K562 (cell line): ENCODE data around the gene LHX3. TPM values are rescaled to one million over a fixed set of nuclear protein-coding genes. Genes with fewer than 3 reads are reported as not detected.

Experiments
- ADNP ChIP-seq: fragments of 200-800 bp; sonication (Bioruptor generic); IDR thresholded peaks from 2 replicates; pipeline ENCODE4 v1.6.1; 2016; ENCODE audit warnings: missing genetic modification characterization, missing compliant biosample characterization
- ELK3 ChIP-seq: fragments of 450-650 bp; formaldehyde crosslinking; IDR thresholded peaks from 2 replicates; pipeline ENCODE4 v1.4.0; 2020; ENCODE audit warnings: mild to moderate bottlenecking
- FIP1L1 ChIP-seq: fragments of 200-400 bp; formaldehyde crosslinking; IDR thresholded peaks from 2 replicates; pipeline ENCODE4 v1.6.1; 2018; ENCODE audit warnings: mild to moderate bottlenecking, low read depth, low read length; ENCODE audit not compliant: poor library complexity, severe bottlenecking
- HNRNPL ChIP-seq: fragments of 200-400 bp; formaldehyde crosslinking; IDR thresholded peaks from 2 replicates; pipeline ENCODE4 v1.6.1; 2017; ENCODE audit warnings: low read depth, mild to moderate bottlenecking, low read length
- MTF1 ChIP-seq: fragments of 250-450 bp; sonication (Bioruptor Pico); IDR thresholded peaks from 2 replicates; pipeline ENCODE4 v1.9.0; 2021; ENCODE audit warnings: moderate library complexity, mild to moderate bottlenecking, inconsistent platforms, borderline replicate concordance
- NR2C1 ChIP-seq, 2 experiments: fragments of 450-650 bp; IDR thresholded peaks; 2 replicates each; pipeline ENCODE4 v1.6.1; 2017; ENCODE audit warnings: mild to moderate bottlenecking in 2 of 2, antibody characterized with exemption in 1 of 2, inconsistent platforms in 1 of 2, missing compliant biosample characterization in 1 of 2, missing genetic modification characterization in 1 of 2
- PHTF2 ChIP-seq: fragments of 250-450 bp; sonication (Bioruptor Pico); IDR thresholded peaks from 2 replicates; pipeline ENCODE4 v1.5.0; 2021; ENCODE audit warnings: mild to moderate bottlenecking
- RBM25 ChIP-seq: fragments of 200-400 bp; formaldehyde crosslinking; IDR thresholded peaks from 2 replicates; pipeline ENCODE4 v1.6.1; 2018; ENCODE audit warnings: low read length, low read depth, moderate library complexity; ENCODE audit not compliant: severe bottlenecking
- RBM34 ChIP-seq: fragments of 200-400 bp; formaldehyde crosslinking; IDR thresholded peaks from 2 replicates; pipeline ENCODE4 v1.6.1; 2018; ENCODE audit warnings: low read length, borderline replicate concordance; ENCODE audit not compliant: insufficient read depth
- SAP30 ChIP-seq: fragments of 200-600 bp; sonication (generic); IDR thresholded peaks from 2 replicates; pipeline ENCODE4 v1.6.1; 2012; ENCODE audit warnings: borderline replicate concordance, low read depth, mild to moderate bottlenecking, moderate library complexity, low read length, control low read depth, inconsistent platforms; ENCODE audit not compliant: insufficient read depth, poor library complexity, severe bottlenecking
- SIX5 ChIP-seq, 2 experiments: IDR thresholded peaks; 2 replicates each; pipeline ENCODE4 v1.6.1; 2011; ENCODE audit warnings: low read length in 2 of 2, borderline replicate concordance in 1 of 2, low read depth in 1 of 2, mild to moderate bottlenecking in 1 of 2, moderate library complexity in 1 of 2; ENCODE audit not compliant: insufficient read depth in 1 of 2
- SMARCE1 ChIP-seq: fragments of 450-650 bp; IDR thresholded peaks from 2 replicates; pipeline ENCODE4 v1.7.1; 2016; ENCODE audit warnings: mild to moderate bottlenecking
- ZNF354B ChIP-seq: fragments of 250-450 bp; sonication (Bioruptor Pico); IDR thresholded peaks from 2 replicates; pipeline ENCODE4 v1.4.0; 2020
- ZNF507 ChIP-seq: conservative IDR thresholded peaks from 2 replicates; pipeline ENCODE4 v1.6.1; 2017; ENCODE audit warnings: missing genetic modification characterization, missing compliant biosample characterization
- ZNF77 ChIP-seq: fragments of 250-450 bp; sonication (Bioruptor Pico); IDR thresholded peaks from 2 replicates; pipeline ENCODE4 v1.5.0; 2020
- ZSCAN29 ChIP-seq: fragments of 450-650 bp; IDR thresholded peaks from 2 replicates; pipeline ENCODE4 v1.6.1; 2017
- polyA plus RNA-seq, 8 experiments: library from polyadenylated mRNA; depleted of rRNA in 4 of 8; stranded (reverse) in 5 of 8; unstranded in 3 of 8; fragments of >200 nt; fragmentation: Nextera tagmentation in 2 of 8; fragmentation: Illumina TruSeq in 1 of 8; extraction: Ambion mirVana in 2 of 8; extraction: Trizol in 1 of 8; gene quantifications; 2 replicates each; pipeline versions ENCODE4 v1.2.1 to v1.2.3, GENCODE V29; 2011 to 2014; ENCODE audit warnings: inconsistent platforms in 1 of 8, missing spikeins in 1 of 8
- total RNA-seq, 7 experiments: library from RNA; depleted of rRNA in 6 of 7; stranded (reverse); fragments of >200 nt in 6 of 7; fragmentation: Illumina TruSeq in 2 of 7; extraction: Trizol in 2 of 7; gene quantifications; 2 replicates each; pipeline versions ENCODE4 v1.2.1 to v1.2.3, GENCODE V29; 2011 to 2021; ENCODE audit warnings: low replicate concordance in 1 of 7
- TF ChIP-seq, protein P1 (sequence below): fragments of 450-650 bp; IDR thresholded peaks from 2 replicates; pipeline ENCODE4 v1.6.1; 2016; ENCODE audit warnings: low read depth
- TF ChIP-seq, protein P2 (sequence below): fragments of 250-450 bp; sonication (Bioruptor Pico); IDR thresholded peaks from 2 replicates; pipeline ENCODE4 v1.4.0; 2020

Gene LHX3
- total and polyA plus RNA-seq, 9 of the 15 experiments (the other 6 are each of a cell fraction or from before 2014, with no cell fraction given), result 0.09 TPM; not detected in 8

GRCh38 chr9:136163248-136163850, 41.6 kb downstream of the LHX3 start (continued):
- TF ChIP-seq RBM25 (peak; percentile 49), SIX5 (IDR thresholded peaks at IDR 0.05; ENCODE audit: borderline replicate concordance in 1 of 2, insufficient read depth in 1 of 2, low read depth in 1 of 2, low read length in 2 of 2) (no peak), MTF1 (CRISPR knock-in tag) (no peak), FIP1L1 (no peak), NR2C1 (IDR thresholded peaks at IDR 0.05) (no peak), NR2C1 (tag; IDR thresholded peaks at IDR 0.05) (no peak), ZNF354B (CRISPR knock-in tag) (peak; percentile 91), ELK3 (CRISPR knock-in tag) (no peak), ZNF507 (tag) (peak; percentile 100), HNRNPL (no peak), ZNF77 (no peak), RBM34 (no peak), PHTF2 (no peak), ZSCAN29 (no peak), SMARCE1 (no peak), SAP30 (no peak), ADNP (tag) (no peak)
- TF ChIP-seq, protein P1, sequence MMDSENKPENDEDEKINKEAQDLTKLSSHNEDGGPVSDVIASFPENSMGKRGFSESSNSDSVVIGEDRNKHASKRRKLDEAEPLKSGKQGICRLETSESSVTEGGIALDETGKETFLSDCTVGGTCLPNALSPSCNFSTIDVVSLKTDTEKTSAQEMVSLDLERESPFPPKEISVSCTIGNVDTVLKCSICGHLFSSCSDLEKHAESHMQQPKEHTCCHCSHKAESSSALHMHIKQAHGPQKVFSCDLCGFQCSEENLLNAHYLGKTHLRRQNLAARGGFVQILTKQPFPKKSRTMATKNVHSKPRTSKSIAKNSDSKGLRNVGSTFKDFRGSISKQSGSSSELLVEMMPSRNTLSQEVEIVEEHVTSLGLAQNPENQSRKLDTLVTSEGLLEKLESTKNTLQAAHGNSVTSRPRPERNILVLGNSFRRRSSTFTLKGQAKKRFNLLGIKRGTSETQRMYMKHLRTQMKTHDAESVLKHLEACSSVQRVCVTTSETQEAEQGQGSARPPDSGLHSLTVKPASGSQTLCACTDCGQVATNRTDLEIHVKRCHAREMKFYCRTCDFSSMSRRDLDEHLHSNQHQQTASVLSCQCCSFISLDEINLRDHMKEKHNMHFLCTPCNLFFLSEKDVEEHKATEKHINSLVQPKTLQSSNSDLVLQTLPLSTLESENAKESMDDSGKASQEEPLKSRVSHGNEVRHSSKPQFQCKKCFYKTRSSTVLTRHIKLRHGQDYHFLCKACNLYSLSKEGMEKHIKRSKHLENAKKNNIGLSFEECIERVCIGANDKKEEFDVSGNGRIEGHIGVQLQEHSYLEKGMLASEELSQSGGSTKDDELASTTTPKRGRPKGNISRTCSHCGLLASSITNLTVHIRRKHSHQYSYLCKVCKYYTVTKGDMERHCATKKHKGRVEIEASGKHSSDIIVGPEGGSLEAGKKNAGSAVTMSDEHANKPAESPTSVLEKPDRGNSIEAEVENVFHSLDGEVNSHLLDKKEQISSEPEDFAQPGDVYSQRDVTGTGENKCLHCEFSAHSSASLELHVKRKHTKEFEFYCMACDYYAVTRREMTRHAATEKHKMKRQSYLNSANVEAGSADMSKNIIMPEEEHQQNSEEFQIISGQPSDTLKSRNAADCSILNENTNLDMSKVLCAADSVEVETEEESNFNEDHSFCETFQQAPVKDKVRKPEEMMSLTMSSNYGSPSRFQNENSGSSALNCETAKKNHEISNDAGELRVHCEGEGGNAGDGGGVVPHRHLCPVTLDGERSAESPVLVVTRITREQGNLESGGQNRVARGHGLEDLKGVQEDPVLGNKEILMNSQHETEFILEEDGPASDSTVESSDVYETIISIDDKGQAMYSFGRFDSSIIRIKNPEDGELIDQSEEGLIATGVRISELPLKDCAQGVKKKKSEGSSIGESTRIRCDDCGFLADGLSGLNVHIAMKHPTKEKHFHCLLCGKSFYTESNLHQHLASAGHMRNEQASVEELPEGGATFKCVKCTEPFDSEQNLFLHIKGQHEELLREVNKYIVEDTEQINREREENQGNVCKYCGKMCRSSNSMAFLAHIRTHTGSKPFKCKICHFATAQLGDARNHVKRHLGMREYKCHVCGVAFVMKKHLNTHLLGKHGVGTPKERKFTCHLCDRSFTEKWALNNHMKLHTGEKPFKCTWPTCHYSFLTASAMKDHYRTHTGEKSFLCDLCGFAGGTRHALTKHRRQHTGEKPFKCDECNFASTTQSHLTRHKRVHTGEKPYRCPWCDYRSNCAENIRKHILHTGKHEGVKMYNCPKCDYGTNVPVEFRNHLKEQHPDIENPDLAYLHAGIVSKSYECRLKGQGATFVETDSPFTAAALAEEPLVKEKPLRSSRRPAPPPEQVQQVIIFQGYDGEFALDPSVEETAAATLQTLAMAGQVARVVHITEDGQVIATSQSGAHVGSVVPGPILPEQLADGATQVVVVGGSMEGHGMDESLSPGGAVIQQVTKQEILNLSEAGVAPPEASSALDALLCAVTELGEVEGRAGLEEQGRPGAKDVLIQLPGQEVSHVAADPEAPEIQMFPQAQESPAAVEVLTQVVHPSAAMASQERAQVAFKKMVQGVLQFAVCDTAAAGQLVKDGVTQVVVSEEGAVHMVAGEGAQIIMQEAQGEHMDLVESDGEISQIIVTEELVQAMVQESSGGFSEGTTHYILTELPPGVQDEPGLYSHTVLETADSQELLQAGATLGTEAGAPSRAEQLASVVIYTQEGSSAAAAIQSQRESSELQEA, result no peak
- TF ChIP-seq, protein P2, sequence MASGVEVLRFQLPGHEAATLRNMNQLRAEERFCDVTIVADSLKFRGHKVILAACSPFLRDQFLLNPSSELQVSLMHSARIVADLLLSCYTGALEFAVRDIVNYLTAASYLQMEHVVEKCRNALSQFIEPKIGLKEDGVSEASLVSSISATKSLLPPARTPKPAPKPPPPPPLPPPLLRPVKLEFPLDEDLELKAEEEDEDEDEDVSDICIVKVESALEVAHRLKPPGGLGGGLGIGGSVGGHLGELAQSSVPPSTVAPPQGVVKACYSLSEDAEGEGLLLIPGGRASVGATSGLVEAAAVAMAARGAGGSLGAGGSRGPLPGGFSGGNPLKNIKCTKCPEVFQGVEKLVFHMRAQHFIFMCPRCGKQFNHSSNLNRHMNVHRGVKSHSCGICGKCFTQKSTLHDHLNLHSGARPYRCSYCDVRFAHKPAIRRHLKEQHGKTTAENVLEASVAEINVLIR, result no peak
